IMR-90 (cell line): ENCODE results near the gene SLC4A8.

ENCODE experiments used
- BHLHE40 ChIP-seq: fragments of 150-350 bp; IDR thresholded peaks from 2 replicates; pipeline ENCODE4 v1.6.1; 2016; ENCODE audit warnings: mild to moderate bottlenecking, low read depth, low read length
- CEBPB ChIP-seq: IDR thresholded peaks from 2 replicates; pipeline ENCODE4 v1.6.1; 2012; ENCODE audit warnings: low read depth, low read length, improper control_type of control experiment
- CHD1 ChIP-seq: IDR thresholded peaks from 2 replicates; pipeline ENCODE4 v1.6.1; 2012; ENCODE audit warnings: low read depth, low read length, improper control_type of control experiment
- MAZ ChIP-seq: IDR thresholded peaks from 2 replicates; pipeline ENCODE4 v1.6.1; 2012; ENCODE audit warnings: low read depth, mild to moderate bottlenecking, low read length, improper control_type of control experiment, moderate library complexity, borderline replicate concordance
- MXI1 ChIP-seq: IDR thresholded peaks from 2 replicates; pipeline ENCODE4 v1.6.1; 2012; ENCODE audit warnings: low read depth, mild to moderate bottlenecking, low read length, moderate library complexity, borderline replicate concordance
- NFE2L2 ChIP-seq: fragments of 150-350 bp; IDR thresholded peaks from 2 replicates; pipeline ENCODE4 v1.6.1; 2016; ENCODE audit warnings: low read depth, mild to moderate bottlenecking, low read length
- POLR2A ChIP-seq: IDR thresholded peaks from 2 replicates; pipeline ENCODE4 v1.6.1; 2012; ENCODE audit warnings: mild to moderate bottlenecking, low read depth, low read length
- RAD21 ChIP-seq: IDR thresholded peaks from 2 replicates; pipeline ENCODE4 v1.6.1; 2012; ENCODE audit warnings: low read length, improper control_type of control experiment
- RCOR1 ChIP-seq: IDR thresholded peaks from 2 replicates; pipeline ENCODE4 v1.6.1; 2012; ENCODE audit warnings: mild to moderate bottlenecking, low read length, improper control_type of control experiment; ENCODE audit not compliant: insufficient replicate concordance
- RFX5 ChIP-seq: IDR thresholded peaks from 2 replicates; pipeline ENCODE4 v1.8.0; 2012; ENCODE audit warnings: low read depth, mild to moderate bottlenecking, low read length, moderate library complexity
- SMC3 ChIP-seq: fragments of 150-350 bp; IDR thresholded peaks from 2 replicates; pipeline ENCODE4 v1.6.1; 2016; ENCODE audit warnings: low read depth, mild to moderate bottlenecking, antibody characterized with exemption, low read length, moderate library complexity
- TF ChIP-seq, protein P1 (sequence below): conservative IDR thresholded peaks from 2 replicates; pipeline ENCODE4 v1.5.1; 2012; ENCODE audit warnings: mild to moderate bottlenecking, low read depth, low read length, improper control_type of control experiment
- TF ChIP-seq, protein P2 (sequence below): fragments of 150-350 bp; IDR thresholded peaks from 2 replicates; pipeline ENCODE4 v1.6.1; 2017; ENCODE audit warnings: mild to moderate bottlenecking, antibody characterized with exemption, low read length, low read depth
- TF ChIP-seq, protein P3 (sequence below): fragments of 150-350 bp; IDR thresholded peaks from 2 replicates; pipeline ENCODE4 v1.6.1; 2016; ENCODE audit warnings: low read depth, mild to moderate bottlenecking, low read length, moderate library complexity, borderline replicate concordance

DNA sequence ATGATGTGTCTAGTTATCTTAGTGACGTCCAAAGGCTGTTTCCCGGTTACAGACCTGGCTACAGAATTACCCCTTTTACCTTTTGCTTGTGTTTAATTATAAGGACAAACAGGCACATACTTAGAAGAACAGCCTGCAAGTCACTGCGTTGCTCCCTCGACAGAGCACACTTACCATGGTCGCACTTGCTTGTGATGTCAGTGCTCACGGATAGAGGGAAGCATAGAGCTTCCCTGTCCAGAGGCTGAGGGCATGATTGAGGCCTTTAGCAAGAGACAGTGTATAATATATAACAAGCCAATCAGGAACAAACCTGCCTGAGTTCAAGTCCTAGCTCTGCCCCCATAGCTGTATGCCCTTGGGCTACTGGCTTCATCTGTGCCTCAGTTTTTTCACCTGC, 93.2 kb downstream of the SLC4A8 start:
- TF ChIP-seq, protein P1, sequence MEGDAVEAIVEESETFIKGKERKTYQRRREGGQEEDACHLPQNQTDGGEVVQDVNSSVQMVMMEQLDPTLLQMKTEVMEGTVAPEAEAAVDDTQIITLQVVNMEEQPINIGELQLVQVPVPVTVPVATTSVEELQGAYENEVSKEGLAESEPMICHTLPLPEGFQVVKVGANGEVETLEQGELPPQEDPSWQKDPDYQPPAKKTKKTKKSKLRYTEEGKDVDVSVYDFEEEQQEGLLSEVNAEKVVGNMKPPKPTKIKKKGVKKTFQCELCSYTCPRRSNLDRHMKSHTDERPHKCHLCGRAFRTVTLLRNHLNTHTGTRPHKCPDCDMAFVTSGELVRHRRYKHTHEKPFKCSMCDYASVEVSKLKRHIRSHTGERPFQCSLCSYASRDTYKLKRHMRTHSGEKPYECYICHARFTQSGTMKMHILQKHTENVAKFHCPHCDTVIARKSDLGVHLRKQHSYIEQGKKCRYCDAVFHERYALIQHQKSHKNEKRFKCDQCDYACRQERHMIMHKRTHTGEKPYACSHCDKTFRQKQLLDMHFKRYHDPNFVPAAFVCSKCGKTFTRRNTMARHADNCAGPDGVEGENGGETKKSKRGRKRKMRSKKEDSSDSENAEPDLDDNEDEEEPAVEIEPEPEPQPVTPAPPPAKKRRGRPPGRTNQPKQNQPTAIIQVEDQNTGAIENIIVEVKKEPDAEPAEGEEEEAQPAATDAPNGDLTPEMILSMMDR, result no peak
- TF ChIP-seq NFE2L2 (no peak), RAD21 (no peak), POLR2A (no peak), BHLHE40 (no peak), MXI1 (no peak), CHD1 (no peak), CEBPB (no peak), MAZ (no peak), RFX5 (no peak), RCOR1 (no peak), SMC3 (no peak)
- TF ChIP-seq, protein P2, sequence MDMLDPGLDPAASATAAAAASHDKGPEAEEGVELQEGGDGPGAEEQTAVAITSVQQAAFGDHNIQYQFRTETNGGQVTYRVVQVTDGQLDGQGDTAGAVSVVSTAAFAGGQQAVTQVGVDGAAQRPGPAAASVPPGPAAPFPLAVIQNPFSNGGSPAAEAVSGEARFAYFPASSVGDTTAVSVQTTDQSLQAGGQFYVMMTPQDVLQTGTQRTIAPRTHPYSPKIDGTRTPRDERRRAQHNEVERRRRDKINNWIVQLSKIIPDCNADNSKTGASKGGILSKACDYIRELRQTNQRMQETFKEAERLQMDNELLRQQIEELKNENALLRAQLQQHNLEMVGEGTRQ, result no peak
- TF ChIP-seq, protein P3, sequence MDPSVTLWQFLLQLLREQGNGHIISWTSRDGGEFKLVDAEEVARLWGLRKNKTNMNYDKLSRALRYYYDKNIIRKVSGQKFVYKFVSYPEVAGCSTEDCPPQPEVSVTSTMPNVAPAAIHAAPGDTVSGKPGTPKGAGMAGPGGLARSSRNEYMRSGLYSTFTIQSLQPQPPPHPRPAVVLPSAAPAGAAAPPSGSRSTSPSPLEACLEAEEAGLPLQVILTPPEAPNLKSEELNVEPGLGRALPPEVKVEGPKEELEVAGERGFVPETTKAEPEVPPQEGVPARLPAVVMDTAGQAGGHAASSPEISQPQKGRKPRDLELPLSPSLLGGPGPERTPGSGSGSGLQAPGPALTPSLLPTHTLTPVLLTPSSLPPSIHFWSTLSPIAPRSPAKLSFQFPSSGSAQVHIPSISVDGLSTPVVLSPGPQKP, result no peak
